T-helper 2 cell treated with Interferon-gamma antibody and Interleukin-4, amounts not matched to agents 100 ng/mL and 5 ng/mL, for 36 hours (primary cell): ENCODE data around the gene GANC. TPM values are rescaled to one million over a fixed set of nuclear protein-coding genes. Genes with fewer than 3 reads are reported as not detected.

ENCODE experiments used
- total RNA-seq: library from RNA; stranded (reverse); gene quantifications from 2 replicates; pipeline ENCODE4 v1.2.3, GENCODE V29; 2022

Gene GANC
- total RNA-seq, 1 donor from 2014 or later: 30.4 TPM

Other genes starting within 250 kb of the GANC start
- gene PLA2G4D, start 178.6 kb upstream of the GANC start, total RNA-seq: not detected in 2 replicates
- gene PLA2G4F, start 116.6 kb upstream of the GANC start, total RNA-seq: not detected in 2 replicates
- gene VPS39, start 64.9 kb upstream of the GANC start, total RNA-seq: 71.1 and 74.1 TPM in 2 replicates
- gene TMEM87A, start 232 bp downstream of the GANC start, total RNA-seq: 38.2 and 42.1 TPM in 2 replicates
- gene CAPN3, start 86.3 kb downstream of the GANC start, total RNA-seq: 3.1 and 4.7 TPM in 2 replicates
- gene ZNF106, start 217.9 kb downstream of the GANC start, total RNA-seq: 45.1 and 49.6 TPM in 2 replicates
- gene SNAP23, start 222.4 kb downstream of the GANC start, total RNA-seq: 58.6 and 62.3 TPM in 2 replicates